ENCODE results near the gene NTSR2.

NTSR2 gene

GRCh38 chr2:11644293-11644692, 25.7 kb downstream of the NTSR2 start:
- Histone ChIP-seq H3K36me3 (ENCODE audit: control insufficient read depth, insufficient read depth, low read length) (peaks cover 31% of the 10 kb centered on the region), H3K27me3 (ENCODE audit: control insufficient read depth, insufficient read depth, low read length, poor library complexity, severe bottlenecking) (no peaks in the 10 kb centered on the region), H3K27ac (ENCODE audit: insufficient read depth, low read depth, low read length, poor library complexity, severe bottlenecking) (no peak overlapping the region), H3K4me3 (ENCODE audit: insufficient read depth, low read depth, low read length) (no peak overlapping the region), H3K4me1 (ENCODE audit: control insufficient read depth, insufficient read depth, low read length) (no peaks in the 10 kb centered on the region), H3K9me3 (ENCODE audit: control insufficient read depth, low read length) (no peaks in the 10 kb centered on the region)
- WGBS, 2 experiments = 91 to 100% methylated on average over 1 to 2 of the region's 3 CpGs

GRCh38 chr2:11642972-11643371, 27.0 kb downstream of the NTSR2 start:
- H3K27me3 ChIP-seq (ENCODE audit: control insufficient read depth, insufficient read depth, low read length, poor library complexity, severe bottlenecking) = no peaks in the 10 kb centered on the region
- WGBS, 2 experiments = 89 to 91% methylated on average over 7 of the region's 7 CpGs
- no peak overlapping the region for H3K27ac ChIP-seq (ENCODE audit: insufficient read depth, low read depth, low read length, poor library complexity, severe bottlenecking)
- H3K4me3 ChIP-seq (ENCODE audit: insufficient read depth, low read depth, low read length) = no peak overlapping the region
- peaks cover 38% of the 10 kb centered on the region for H3K36me3 ChIP-seq (ENCODE audit: control insufficient read depth, insufficient read depth, low read length)
- H3K9me3 ChIP-seq (ENCODE audit: control insufficient read depth, low read length) = no peaks in the 10 kb centered on the region
- no peaks in the 10 kb centered on the region for H3K4me1 ChIP-seq (ENCODE audit: control insufficient read depth, insufficient read depth, low read length)

- Histone ChIP-seq H3K36me3 (ENCODE audit: control insufficient read depth, insufficient read depth, low read length) (peaks cover 47% of the 10 kb centered on the region), H3K4me3 (ENCODE audit: insufficient read depth, low read depth, low read length) (no peak overlapping the region), H3K4me1 (ENCODE audit: control insufficient read depth, insufficient read depth, low read length) (no peaks in the 10 kb centered on the region), H3K27me3 (ENCODE audit: control insufficient read depth, insufficient read depth, low read length, poor library complexity, severe bottlenecking) (no peaks in the 10 kb centered on the region), H3K27ac (ENCODE audit: insufficient read depth, low read depth, low read length, poor library complexity, severe bottlenecking) (no peak overlapping the region), H3K9me3 (ENCODE audit: control insufficient read depth, low read length) (no peaks in the 10 kb centered on the region)
- WGBS, 2 experiments = 96 to 97% methylated on average over 27 of the region's 27 CpGs
These were observed 29.9 kb downstream of the NTSR2 start for GRCh38 chr2:11640132-11640531.

- H3K4me1 ChIP-seq (ENCODE audit: control insufficient read depth, insufficient read depth, low read length) = no peaks in the 10 kb centered on the region
These were observed 30.5 kb downstream of the NTSR2 start for GRCh38 chr2:11639503-11639902.

GRCh38 chr2:11637546-11637945, 32.4 kb downstream of the NTSR2 start:
- 95 to 97% methylated on average over 15 of the region's 15 CpGs for WGBS, 2 experiments
- Histone ChIP-seq H3K4me3 (ENCODE audit: insufficient read depth, low read depth, low read length) (no peak overlapping the region), H3K36me3 (ENCODE audit: control insufficient read depth, insufficient read depth, low read length) (peaks cover 63% of the 10 kb centered on the region)

More at GRCh38 chr2:11639503-11639902, 30.5 kb downstream of the NTSR2 start:
- no peaks in the 10 kb centered on the region for H3K27me3 ChIP-seq (ENCODE audit: control insufficient read depth, insufficient read depth, low read length, poor library complexity, severe bottlenecking)
- peaks cover 53% of the 10 kb centered on the region for H3K36me3 ChIP-seq (ENCODE audit: control insufficient read depth, insufficient read depth, low read length)
- WGBS, 2 experiments = 87 to 97% methylated on average over 5 of the region's 5 CpGs
- H3K9me3 ChIP-seq (ENCODE audit: control insufficient read depth, low read length) = no peaks in the 10 kb centered on the region
- H3K4me3 ChIP-seq (ENCODE audit: insufficient read depth, low read depth, low read length) = no peak overlapping the region
- H3K27ac ChIP-seq (ENCODE audit: insufficient read depth, low read depth, low read length, poor library complexity, severe bottlenecking) = no peak overlapping the region

GRCh38 chr2:11636593-11637295, 33.3 kb downstream of the NTSR2 start:
- WGBS, 2 experiments = 81% methylated on average over 11 of the region's 11 CpGs
- Histone ChIP-seq H3K36me3 (ENCODE audit: control insufficient read depth, insufficient read depth, low read length) (peaks cover 67% of the 10 kb centered on the region), H3K27me3 (ENCODE audit: control insufficient read depth, insufficient read depth, low read length, poor library complexity, severe bottlenecking) (no peaks in the 10 kb centered on the region)

More at GRCh38 chr2:11637546-11637945, 32.4 kb downstream of the NTSR2 start:
- H3K27ac ChIP-seq (ENCODE audit: insufficient read depth, low read depth, low read length, poor library complexity, severe bottlenecking) = no peak overlapping the region
- H3K4me1 ChIP-seq (ENCODE audit: control insufficient read depth, insufficient read depth, low read length) = no peaks in the 10 kb centered on the region
- H3K9me3 ChIP-seq (ENCODE audit: control insufficient read depth, low read length) = no peaks in the 10 kb centered on the region
- no peaks in the 10 kb centered on the region for H3K27me3 ChIP-seq (ENCODE audit: control insufficient read depth, insufficient read depth, low read length, poor library complexity, severe bottlenecking)

GRCh38 chr2:11635141-11635540, 34.9 kb downstream of the NTSR2 start:
- Histone ChIP-seq H3K27me3 (ENCODE audit: control insufficient read depth, insufficient read depth, low read length, poor library complexity, severe bottlenecking) (no peaks in the 10 kb centered on the region), H3K4me3 (ENCODE audit: insufficient read depth, low read depth, low read length) (no peak overlapping the region), H3K36me3 (ENCODE audit: control insufficient read depth, insufficient read depth, low read length) (peaks cover 70% of the 10 kb centered on the region), H3K27ac (ENCODE audit: insufficient read depth, low read depth, low read length, poor library complexity, severe bottlenecking) (no peak overlapping the region), H3K9me3 (ENCODE audit: control insufficient read depth, low read length) (no peaks in the 10 kb centered on the region), H3K4me1 (ENCODE audit: control insufficient read depth, insufficient read depth, low read length) (no peaks in the 10 kb centered on the region)
- 97% methylated on average over 15 of the region's 15 CpGs for WGBS, 2 experiments

More at GRCh38 chr2:11636593-11637295, 33.3 kb downstream of the NTSR2 start:
- Histone ChIP-seq H3K27ac (ENCODE audit: insufficient read depth, low read depth, low read length, poor library complexity, severe bottlenecking) (no peak overlapping the region), H3K4me1 (ENCODE audit: control insufficient read depth, insufficient read depth, low read length) (no peaks in the 10 kb centered on the region), H3K9me3 (ENCODE audit: control insufficient read depth, low read length) (no peaks in the 10 kb centered on the region), H3K4me3 (ENCODE audit: insufficient read depth, low read depth, low read length) (no peak overlapping the region)

- Histone ChIP-seq H3K9me3 (ENCODE audit: control insufficient read depth, low read length) (no peaks in the 10 kb centered on the region), H3K27ac (ENCODE audit: insufficient read depth, low read depth, low read length, poor library complexity, severe bottlenecking) (no peak overlapping the region), H3K27me3 (ENCODE audit: control insufficient read depth, insufficient read depth, low read length, poor library complexity, severe bottlenecking) (no peaks in the 10 kb centered on the region), H3K4me1 (ENCODE audit: control insufficient read depth, insufficient read depth, low read length) (no peaks in the 10 kb centered on the region), H3K4me3 (ENCODE audit: insufficient read depth, low read depth, low read length) (no peak overlapping the region), H3K36me3 (ENCODE audit: control insufficient read depth, insufficient read depth, low read length) (peaks cover 70% of the 10 kb centered on the region)
- 88 to 89% methylated on average over 15 of the region's 15 CpGs for WGBS, 2 experiments
These were observed 35.4 kb downstream of the NTSR2 start for GRCh38 chr2:11634584-11634983.

GRCh38 chr2:11633923-11634478, 36.0 kb downstream of the NTSR2 start:
- Histone ChIP-seq H3K4me3 (ENCODE audit: insufficient read depth, low read depth, low read length) (no peak overlapping the region), H3K36me3 (ENCODE audit: control insufficient read depth, insufficient read depth, low read length) (peaks cover 71% of the 10 kb centered on the region), H3K4me1 (ENCODE audit: control insufficient read depth, insufficient read depth, low read length) (no peaks in the 10 kb centered on the region), H3K27ac (ENCODE audit: insufficient read depth, low read depth, low read length, poor library complexity, severe bottlenecking) (no peak overlapping the region), H3K9me3 (ENCODE audit: control insufficient read depth, low read length) (no peaks in the 10 kb centered on the region), H3K27me3 (ENCODE audit: control insufficient read depth, insufficient read depth, low read length, poor library complexity, severe bottlenecking) (no peaks in the 10 kb centered on the region)
- WGBS, 2 experiments = 92 to 93% methylated on average over 28 of the region's 28 CpGs

- H3K9me3 ChIP-seq (ENCODE audit: control insufficient read depth, low read length) = no peaks in the 10 kb centered on the region
- no peaks in the 10 kb centered on the region for H3K4me1 ChIP-seq (ENCODE audit: control insufficient read depth, insufficient read depth, low read length)
- WGBS, 2 experiments = 93 to 95% methylated on average over 7 of the region's 7 CpGs
- H3K4me3 ChIP-seq (ENCODE audit: insufficient read depth, low read depth, low read length) = no peak overlapping the region
- H3K36me3 ChIP-seq (ENCODE audit: control insufficient read depth, insufficient read depth, low read length) = peaks cover 91% of the 10 kb centered on the region
- H3K27ac ChIP-seq (ENCODE audit: insufficient read depth, low read depth, low read length, poor library complexity, severe bottlenecking) = no peak overlapping the region
- no peaks in the 10 kb centered on the region for H3K27me3 ChIP-seq (ENCODE audit: control insufficient read depth, insufficient read depth, low read length, poor library complexity, severe bottlenecking)
These were observed 38.5 kb downstream of the NTSR2 start for GRCh38 chr2:11631462-11631861.

All from ectodermal cell (in vitro differentiated cells).